Testis (tissue), 3 donors: ENCODE data around the gene C10orf67. TPM values are rescaled to one million over a fixed set of nuclear protein-coding genes. Genes with fewer than 3 reads are reported as not detected.

Source experiments
- DNase-seq: peaks from one replicate; pipeline ENCODE4 v3.0.0-alpha.2; 2019
- H3K27ac ChIP-seq, 2 donors: fragments of 200-600 bp; sonication (generic); one replicate each; pipeline ENCODE4 v1.5.1; 2019
- H3K27me3 ChIP-seq: fragments of 200-600 bp; sonication (generic); one replicate; pipeline ENCODE4 v1.5.1; 2019
- H3K36me3 ChIP-seq: fragments of 200-600 bp; sonication (generic); one replicate; pipeline ENCODE4 v1.5.1; 2017; ENCODE audit warnings: low read depth; ENCODE audit errors: missing control alignments
- H3K4me1 ChIP-seq: fragments of 200-600 bp; sonication (generic); one replicate; pipeline ENCODE4 v1.5.1; 2019
- H3K4me3 ChIP-seq, 2 donors: fragments of 200-600 bp; sonication (generic); one replicate each; pipeline ENCODE4 v1.5.1; 2017 to 2019
- H3K9me3 ChIP-seq: fragments of 200-600 bp; sonication (generic); one replicate; pipeline ENCODE4 v1.5.1; 2017
- POLR2A ChIP-seq: fragments of 450-650 bp; IDR thresholded peaks from one replicate; pipeline ENCODE4 v1.6.1; 2017; ENCODE audit warnings: antibody characterized with exemption, mild to moderate bottlenecking, moderate library complexity
- WGBS, 2 donors: methylation state at CpG; one replicate each; pipeline ENCODE4 v1.1.5; 2018; 5-methylcytosine and 5-hydroxymethylcytosine counted together
- intact Hi-C: fragments of 100-400 bp; cut with DNase I; formaldehyde crosslinking; loops from one replicate; pipeline ENCODE4 v1.15.1; 2023; ENCODE audit warnings: low total_unique reads
- polyA plus RNA-seq: library from polyadenylated mRNA; stranded (reverse); fragments of 350-450 nt; fragmentation: Illumina TruSeq; extraction: RNeasy Lipid Tissue Mini Kit (QIAGEN cat#74804); gene quantifications from one replicate; pipeline ENCODE4 v1.2.3, GENCODE V29; 2014; ENCODE audit warnings: low read depth, low replicate concordance; ENCODE audit not compliant: insufficient read depth
- total RNA-seq, 2 donors: library from RNA; depleted of rRNA; stranded (reverse); fragments of >200 nt; gene quantifications; one replicate each; pipeline ENCODE4 v1.2.3, GENCODE V29; 2016
- TF ChIP-seq, protein P1 (sequence below), 3 experiments: fragments of 450-650 bp in 2 of 3; fragments of 200-600 bp in 1 of 3; sonication (generic) in 1 of 3; IDR thresholded peaks; one replicate each; pipeline ENCODE4 v1.5.1; 2016 to 2019; ENCODE audit warnings: antibody characterized with exemption in 3 of 3, mild to moderate bottlenecking in 2 of 3, moderate library complexity in 1 of 3

Gene C10orf67
- total and polyA plus RNA-seq, 3 donors from 2014 or later = 3.0 to 11.1 (median 7.1) TPM

DNA sequence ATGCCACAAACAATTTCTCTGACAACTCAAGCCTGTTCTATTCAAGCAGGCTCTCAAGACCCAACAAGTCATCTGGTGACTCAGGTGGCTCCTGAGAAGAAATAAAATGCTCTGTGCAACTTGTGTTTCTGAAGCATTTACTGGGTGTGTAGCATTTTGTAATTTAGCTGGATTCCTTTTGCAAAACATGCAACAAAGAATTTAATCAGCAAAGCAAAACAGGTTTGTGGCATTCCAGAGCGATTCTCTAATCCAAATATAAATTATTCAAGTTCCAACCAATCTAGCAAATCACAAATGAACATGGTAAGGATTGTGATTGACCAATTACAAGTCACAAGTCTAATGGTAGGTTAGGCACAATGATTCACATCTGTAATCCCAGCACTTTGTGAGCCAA is 39.8 kb upstream of the C10orf67 start:
- H3K9me3 ChIP-seq = no peaks in the 10 kb centered on the region
- TF ChIP-seq POLR2A = no peak
- TF ChIP-seq, protein P1, sequence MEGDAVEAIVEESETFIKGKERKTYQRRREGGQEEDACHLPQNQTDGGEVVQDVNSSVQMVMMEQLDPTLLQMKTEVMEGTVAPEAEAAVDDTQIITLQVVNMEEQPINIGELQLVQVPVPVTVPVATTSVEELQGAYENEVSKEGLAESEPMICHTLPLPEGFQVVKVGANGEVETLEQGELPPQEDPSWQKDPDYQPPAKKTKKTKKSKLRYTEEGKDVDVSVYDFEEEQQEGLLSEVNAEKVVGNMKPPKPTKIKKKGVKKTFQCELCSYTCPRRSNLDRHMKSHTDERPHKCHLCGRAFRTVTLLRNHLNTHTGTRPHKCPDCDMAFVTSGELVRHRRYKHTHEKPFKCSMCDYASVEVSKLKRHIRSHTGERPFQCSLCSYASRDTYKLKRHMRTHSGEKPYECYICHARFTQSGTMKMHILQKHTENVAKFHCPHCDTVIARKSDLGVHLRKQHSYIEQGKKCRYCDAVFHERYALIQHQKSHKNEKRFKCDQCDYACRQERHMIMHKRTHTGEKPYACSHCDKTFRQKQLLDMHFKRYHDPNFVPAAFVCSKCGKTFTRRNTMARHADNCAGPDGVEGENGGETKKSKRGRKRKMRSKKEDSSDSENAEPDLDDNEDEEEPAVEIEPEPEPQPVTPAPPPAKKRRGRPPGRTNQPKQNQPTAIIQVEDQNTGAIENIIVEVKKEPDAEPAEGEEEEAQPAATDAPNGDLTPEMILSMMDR (IDR thresholded peaks at IDR 0.05) = no peak
- no peak overlapping the region for H3K27ac ChIP-seq
- no peak overlapping the region for H3K4me3 ChIP-seq
- 75 to 80% methylated on average over 1 of the region's 1 CpG for WGBS, 2 donors
- H3K36me3 ChIP-seq = no peaks in the 10 kb centered on the region
- intact Hi-C loops = no loop called here
- no peaks in the 10 kb centered on the region for H3K4me1 ChIP-seq
- no peak for DNase-seq
- H3K27me3 ChIP-seq = no peaks in the 10 kb centered on the region

DNA sequence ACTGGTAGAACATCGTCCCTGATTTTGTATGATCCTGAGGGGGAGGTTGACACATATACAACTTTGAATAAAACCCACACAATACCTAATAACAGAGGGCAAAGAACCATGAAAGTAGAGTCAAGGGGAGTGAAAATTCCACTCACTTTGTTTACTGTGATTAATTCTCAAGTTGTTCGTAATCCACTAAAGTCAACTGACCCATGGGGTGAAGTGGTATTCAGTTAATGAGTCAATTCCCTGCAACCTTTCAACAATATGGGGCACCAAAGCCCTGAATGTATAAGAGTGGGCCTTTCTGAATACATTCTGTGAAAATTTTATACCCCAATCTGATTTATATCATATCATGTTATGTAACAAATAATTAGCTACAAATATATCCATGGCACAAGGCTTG is 39.0 kb upstream of the C10orf67 start:
- intact Hi-C loops = no loop called here
- no peaks in the 10 kb centered on the region for H3K9me3 ChIP-seq
- H3K4me3 ChIP-seq = no peak overlapping the region
- H3K4me1 ChIP-seq = no peaks in the 10 kb centered on the region
- no peak for DNase-seq
- no peak overlapping the region for H3K27ac ChIP-seq
- TF ChIP-seq, protein P1 (IDR thresholded peaks at IDR 0.05) = no peak
- no peak for TF ChIP-seq POLR2A
- WGBS, 2 donors = 75 to 82% methylated on average over 2 of the region's 2 CpGs
- no peaks in the 10 kb centered on the region for H3K36me3 ChIP-seq
- no peaks in the 10 kb centered on the region for H3K27me3 ChIP-seq

DNA sequence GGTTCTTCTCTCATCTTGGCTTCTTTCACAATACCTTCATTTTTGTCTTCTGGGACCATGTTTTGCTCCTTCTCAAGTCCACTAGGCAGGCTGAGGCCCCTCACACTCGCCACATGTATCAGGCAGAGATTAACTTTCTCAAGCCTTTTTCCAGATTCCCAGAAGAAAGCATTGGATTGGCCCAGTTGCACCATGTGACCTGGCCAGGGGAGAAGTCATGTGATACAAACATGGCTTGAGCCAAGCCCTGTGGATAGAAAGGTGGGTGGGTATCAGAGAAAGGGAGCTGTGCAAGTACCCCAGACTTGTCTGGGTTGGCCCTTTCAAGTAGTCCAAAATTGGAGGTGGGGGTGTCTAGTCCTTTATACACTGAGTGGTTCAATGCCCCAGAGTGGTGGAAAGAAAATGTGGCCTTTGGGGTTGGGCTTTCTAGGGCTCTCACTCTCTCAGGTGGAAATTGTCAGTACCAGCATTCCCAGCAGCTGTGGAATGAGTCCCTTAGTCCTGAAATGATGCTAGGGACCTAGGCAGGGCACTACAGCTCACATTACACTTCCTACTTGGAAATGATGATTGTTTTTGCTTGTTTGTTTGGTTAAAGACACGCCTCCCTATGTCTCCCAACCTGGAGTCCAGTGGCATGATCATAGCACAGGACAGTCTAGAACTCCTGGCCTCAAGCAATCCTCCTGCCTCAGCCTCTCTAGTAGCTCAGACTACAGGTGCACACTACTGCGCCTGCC is 36.9 kb upstream of the C10orf67 start:
- no peak overlapping the region for H3K4me3 ChIP-seq
- H3K27ac ChIP-seq = no peak overlapping the region
- peak; percentile 43 for DNase-seq
- H3K9me3 ChIP-seq = no peaks in the 10 kb centered on the region
- H3K36me3 ChIP-seq = no peaks in the 10 kb centered on the region
- TF ChIP-seq, protein P1 (IDR thresholded peaks at IDR 0.05) = no peak
- no peak for TF ChIP-seq POLR2A
- H3K27me3 ChIP-seq = no peaks in the 10 kb centered on the region
- WGBS, 2 donors = 77 to 83% methylated on average over 3 of the region's 3 CpGs
- no peaks in the 10 kb centered on the region for H3K4me1 ChIP-seq
- intact Hi-C loops = no loop called here

DNA sequence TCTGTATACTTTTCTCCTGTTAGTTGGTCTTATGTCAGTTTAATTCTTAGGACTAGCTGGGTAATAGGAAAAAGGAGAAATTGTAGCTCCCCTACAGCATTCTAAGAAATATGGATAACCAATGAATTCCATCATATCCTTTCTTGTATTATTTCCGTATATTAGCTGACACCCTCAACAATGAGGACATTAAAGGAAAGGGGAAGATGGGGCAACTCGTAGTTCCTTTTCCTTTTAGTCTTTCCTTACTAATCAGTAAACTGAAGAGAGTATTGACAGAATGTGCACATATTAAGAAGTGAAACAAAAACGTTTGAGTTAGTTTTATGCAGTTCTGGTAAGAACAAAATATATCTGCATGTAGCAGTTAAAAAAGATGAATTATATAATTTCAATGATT is 35.1 kb upstream of the C10orf67 start:
- H3K27ac ChIP-seq = no peak overlapping the region
- DNase-seq = no peak
- no peak for TF ChIP-seq POLR2A
- TF ChIP-seq, protein P1 (IDR thresholded peaks at IDR 0.05) = no peak
- H3K4me1 ChIP-seq = no peaks in the 10 kb centered on the region
- WGBS, 2 donors = 63 to 77% methylated on average over 3 of the region's 3 CpGs
- no peak overlapping the region for H3K4me3 ChIP-seq
- H3K9me3 ChIP-seq = no peaks in the 10 kb centered on the region
- H3K27me3 ChIP-seq = no peaks in the 10 kb centered on the region
- intact Hi-C loops = no loop called here
- H3K36me3 ChIP-seq = no peaks in the 10 kb centered on the region

DNA sequence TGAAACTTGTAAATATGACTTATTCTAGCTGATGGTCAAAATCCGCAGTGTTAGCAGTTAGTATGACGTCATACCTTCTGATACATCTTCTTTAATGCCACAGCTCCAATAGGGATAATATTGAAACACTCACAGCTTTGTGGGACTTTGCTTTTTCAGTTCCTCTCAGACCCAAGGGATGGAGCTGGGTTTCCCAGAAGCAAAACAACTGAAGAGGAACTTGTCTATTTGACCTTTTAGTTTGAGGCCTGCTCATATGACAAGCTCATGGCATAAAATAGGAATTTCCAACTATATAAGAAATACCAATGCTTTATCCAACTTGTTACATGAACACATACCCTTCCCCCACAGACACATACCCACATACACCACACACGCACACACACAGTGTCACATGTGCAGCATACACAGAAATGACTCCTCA is 31.6 kb upstream of the C10orf67 start:
- 81 to 90% methylated on average over 3 of the region's 3 CpGs for WGBS, 2 donors
- no peaks in the 10 kb centered on the region for H3K4me1 ChIP-seq
- intact Hi-C loops = no loop called here
- H3K27ac ChIP-seq = no peak overlapping the region
- DNase-seq = no peak
- no peaks in the 10 kb centered on the region for H3K9me3 ChIP-seq
- no peaks in the 10 kb centered on the region for H3K27me3 ChIP-seq
- H3K36me3 ChIP-seq = no peaks in the 10 kb centered on the region
- TF ChIP-seq POLR2A = no peak
- TF ChIP-seq, protein P1 (IDR thresholded peaks at IDR 0.05) = no peak
- no peak overlapping the region for H3K4me3 ChIP-seq
